Astrocyte of the spinal cord (primary cell): Measurements from ENCODE around the gene SERPINB7.
A peak's percentile ranks its signal among the peaks of the same experiment; 100 is the strongest.

Experiments
- DNase-seq: peaks from one replicate; pipeline ENCODE4 v3.0.0; 2011; ENCODE audit warnings: low read depth, low spot score
- H3K4me3 ChIP-seq: 2 replicates; pipeline ENCODE4 v1.5.1; 2011; ENCODE audit warnings: low read depth, mild to moderate bottlenecking, low read length, moderate library complexity
- in situ Hi-C: cut with HindIII; loops from 2 replicates; pipeline ENCODE4 v1.10.0; 2017; ENCODE audit warnings: low sequenced_read_pairs
- TF ChIP-seq, protein P1 (sequence below): IDR thresholded peaks from 2 replicates; pipeline ENCODE4 v1.5.1; 2012; ENCODE audit warnings: low read depth, mild to moderate bottlenecking, low read length, inconsistent platforms

Gene SERPINB7

GRCh38 chr18:63823516-63824219 lies 48.5 kb downstream of the SERPINB7 start:
- DNase-seq = peak; percentile 27
- no peak overlapping the region for H3K4me3 ChIP-seq
- in situ Hi-C loops = no loop called here
- TF ChIP-seq, protein P1, sequence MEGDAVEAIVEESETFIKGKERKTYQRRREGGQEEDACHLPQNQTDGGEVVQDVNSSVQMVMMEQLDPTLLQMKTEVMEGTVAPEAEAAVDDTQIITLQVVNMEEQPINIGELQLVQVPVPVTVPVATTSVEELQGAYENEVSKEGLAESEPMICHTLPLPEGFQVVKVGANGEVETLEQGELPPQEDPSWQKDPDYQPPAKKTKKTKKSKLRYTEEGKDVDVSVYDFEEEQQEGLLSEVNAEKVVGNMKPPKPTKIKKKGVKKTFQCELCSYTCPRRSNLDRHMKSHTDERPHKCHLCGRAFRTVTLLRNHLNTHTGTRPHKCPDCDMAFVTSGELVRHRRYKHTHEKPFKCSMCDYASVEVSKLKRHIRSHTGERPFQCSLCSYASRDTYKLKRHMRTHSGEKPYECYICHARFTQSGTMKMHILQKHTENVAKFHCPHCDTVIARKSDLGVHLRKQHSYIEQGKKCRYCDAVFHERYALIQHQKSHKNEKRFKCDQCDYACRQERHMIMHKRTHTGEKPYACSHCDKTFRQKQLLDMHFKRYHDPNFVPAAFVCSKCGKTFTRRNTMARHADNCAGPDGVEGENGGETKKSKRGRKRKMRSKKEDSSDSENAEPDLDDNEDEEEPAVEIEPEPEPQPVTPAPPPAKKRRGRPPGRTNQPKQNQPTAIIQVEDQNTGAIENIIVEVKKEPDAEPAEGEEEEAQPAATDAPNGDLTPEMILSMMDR = peak; percentile 41

DNA sequence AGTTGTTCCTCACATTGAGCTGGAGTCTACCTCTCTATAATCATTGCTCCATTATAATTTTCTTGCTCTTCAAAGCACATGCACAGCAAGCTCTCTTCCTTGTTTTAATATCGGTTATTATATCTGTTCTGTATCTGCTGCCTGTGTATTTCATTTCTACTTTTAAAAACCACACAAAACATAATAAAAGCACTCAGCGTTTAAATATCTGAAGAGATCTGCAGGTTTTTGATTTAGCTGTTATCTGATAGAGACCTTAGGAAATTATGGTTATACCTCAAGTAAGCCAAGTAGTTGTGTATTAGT lies 49.0 kb downstream of the SERPINB7 start:
- no peak for DNase-seq
- TF ChIP-seq, protein P1 = no peak
- in situ Hi-C loops = no loop called here
- no peak overlapping the region for H3K4me3 ChIP-seq

DNA sequence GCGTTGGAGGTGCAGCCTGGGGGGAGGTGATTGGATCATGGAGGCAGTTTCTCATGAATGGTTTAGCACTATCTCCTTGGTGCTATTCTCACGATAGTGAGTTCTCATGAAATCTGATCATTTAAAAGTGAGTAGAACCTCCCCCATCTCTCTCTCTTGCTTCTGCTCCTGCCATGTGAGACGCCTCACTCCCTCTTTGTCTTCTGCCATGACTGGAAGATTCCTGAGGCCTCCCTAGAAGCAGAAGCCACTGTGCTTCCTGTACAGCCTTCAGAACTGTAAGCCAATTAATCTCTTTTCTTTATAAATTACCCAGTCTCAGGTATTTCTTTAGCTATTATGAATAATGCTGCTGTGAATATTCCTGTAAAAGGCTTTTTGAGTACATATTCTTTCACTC lies 52.9 kb downstream of the SERPINB7 start:
- no peak overlapping the region for H3K4me3 ChIP-seq
- TF ChIP-seq, protein P1 = no peak
- DNase-seq = no peak
- in situ Hi-C loops = no loop called here

DNA sequence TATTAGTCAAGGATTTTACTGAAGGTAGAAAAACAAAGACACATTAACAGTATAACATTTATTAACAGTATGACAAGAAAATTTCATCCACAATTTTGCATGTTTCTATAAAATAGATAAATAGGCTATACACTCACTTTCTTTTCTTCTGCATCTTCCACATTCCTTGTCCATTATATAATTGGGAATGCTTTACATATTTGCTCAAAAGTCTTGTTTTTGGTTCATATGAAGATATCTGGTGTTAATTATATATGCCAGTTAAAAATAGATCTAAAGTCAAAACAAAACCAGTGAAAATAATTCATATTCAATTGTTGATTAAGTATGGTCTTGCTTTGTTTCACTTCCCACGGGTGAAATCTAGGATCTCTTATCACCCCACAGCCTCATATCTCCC lies 53.4 kb downstream of the SERPINB7 start:
- in situ Hi-C loops = no loop called here
- no peak for DNase-seq
- H3K4me3 ChIP-seq = no peak overlapping the region
- TF ChIP-seq, protein P1 = no peak

GRCh38 chr18:63829886-63830285 lies 54.7 kb downstream of the SERPINB7 start:
- in situ Hi-C loops = no loop called here
- TF ChIP-seq, protein P1 = no peak
- H3K4me3 ChIP-seq = no peak overlapping the region
- DNase-seq = no peak

DNA sequence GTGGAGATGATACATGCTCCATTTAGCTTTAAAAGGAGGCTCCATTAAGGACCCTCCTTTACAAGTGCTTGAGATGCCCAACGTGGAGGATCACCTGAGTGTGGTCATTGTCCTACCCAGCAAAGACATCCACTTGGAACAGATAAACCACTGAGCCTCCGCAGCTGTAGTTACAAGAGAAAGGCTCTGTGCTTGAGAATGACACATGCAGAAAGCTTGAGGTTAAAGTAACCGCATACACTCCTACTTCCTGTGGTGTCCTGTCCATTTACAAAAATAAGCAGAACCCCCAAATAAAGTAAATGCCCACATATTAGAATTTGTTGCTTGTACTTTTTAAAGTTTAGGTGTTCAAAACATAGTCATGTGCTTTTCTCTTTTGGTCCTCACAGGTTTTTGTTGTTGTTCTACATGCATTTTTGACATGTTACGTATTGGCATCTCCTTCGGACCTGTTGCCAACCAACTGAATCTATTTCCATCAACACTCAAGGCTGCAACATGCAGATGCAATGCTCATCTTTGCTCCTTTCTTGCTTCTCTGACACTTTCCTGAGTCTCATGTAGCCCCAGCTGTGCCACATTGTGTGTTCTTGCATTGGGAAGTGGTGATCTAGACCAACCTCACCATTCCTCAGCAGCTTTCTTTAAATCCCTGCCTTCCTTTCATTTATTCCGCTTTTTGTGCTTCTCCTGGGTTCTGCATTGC lies 56.0 kb downstream of the SERPINB7 start:
- in situ Hi-C loops = no loop called here
- TF ChIP-seq, protein P1 = no peak
- peak; percentile 83 for DNase-seq
- no peak overlapping the region for H3K4me3 ChIP-seq
